K562 (cell line): Measurements from ENCODE around the gene RNU6-9. TPM values are rescaled to one million over a fixed set of nuclear protein-coding genes. Genes with fewer than 3 reads are reported as not detected.

Experiments
- CCAR2 ChIP-seq: fragments of 200-400 bp; formaldehyde crosslinking; IDR thresholded peaks from 2 replicates; pipeline ENCODE4 v1.6.1; 2017; ENCODE audit warnings: mild to moderate bottlenecking, low read depth, low read length
- NBN ChIP-seq: fragments of 450-650 bp; IDR thresholded peaks from 2 replicates; pipeline ENCODE4 v1.6.1; 2016; ENCODE audit warnings: low read depth, mild to moderate bottlenecking
- NRF1 ChIP-seq, 2 experiments: fragments of 450-650 bp; IDR thresholded peaks in 1 of 2; conservative IDR thresholded peaks in 1 of 2; 2 replicates each; pipeline ENCODE4 v1.6.1; 2014; ENCODE audit warnings: mild to moderate bottlenecking in 2 of 2
- PHF21A ChIP-seq: fragments of 450-650 bp; IDR thresholded peaks from 2 replicates; pipeline ENCODE4 v1.6.1; 2017; ENCODE audit warnings: low read depth, borderline replicate concordance
- PHF8 ChIP-seq: fragments of 200-600 bp; sonication (generic); IDR thresholded peaks from 2 replicates; pipeline ENCODE4 v1.6.1; 2012; ENCODE audit warnings: mixed run types, mild to moderate bottlenecking, inconsistent platforms, low read length, moderate library complexity, borderline replicate concordance
- RAD51 ChIP-seq: fragments of 450-650 bp; IDR thresholded peaks from 2 replicates; pipeline ENCODE4 v1.7.1; 2016; ENCODE audit warnings: low read depth, mild to moderate bottlenecking, borderline replicate concordance
- RBFOX2 ChIP-seq: fragments of 200-400 bp; formaldehyde crosslinking; IDR thresholded peaks from 2 replicates; pipeline ENCODE4 v1.6.1; 2017; ENCODE audit warnings: low read depth, mild to moderate bottlenecking, low read length, moderate library complexity
- TAF7 ChIP-seq: fragments of 450-650 bp; IDR thresholded peaks from 2 replicates; pipeline ENCODE4 v1.6.1; 2016; ENCODE audit warnings: missing genetic modification characterization, missing compliant biosample characterization
- ZBTB7A ChIP-seq: IDR thresholded peaks from 2 replicates; pipeline ENCODE4 v1.6.1; 2011; ENCODE audit warnings: low read depth, mild to moderate bottlenecking, low read length, moderate library complexity, borderline replicate concordance; ENCODE audit not compliant: control insufficient read depth
- ZNF23 ChIP-seq: fragments of 250-450 bp; sonication (Bioruptor Pico); IDR thresholded peaks from 2 replicates; pipeline ENCODE4 v1.4.0; 2020; ENCODE audit warnings: mild to moderate bottlenecking
- ZNF586 ChIP-seq: fragments of 450-650 bp; formaldehyde crosslinking; conservative IDR thresholded peaks from 2 replicates; pipeline ENCODE4 v1.4.0; 2020; ENCODE audit warnings: mild to moderate bottlenecking, moderate library complexity
- ZNF778 ChIP-seq: fragments of 450-650 bp; formaldehyde crosslinking; IDR thresholded peaks from 2 replicates; pipeline ENCODE4 v1.4.0; 2020; ENCODE audit warnings: mild to moderate bottlenecking, moderate library complexity
- polyA plus RNA-seq, 8 experiments: library from polyadenylated mRNA; depleted of rRNA in 4 of 8; stranded (reverse) in 5 of 8; unstranded in 3 of 8; fragments of >200 nt; fragmentation: Nextera tagmentation in 2 of 8; fragmentation: Illumina TruSeq in 1 of 8; extraction: Ambion mirVana in 2 of 8; extraction: Trizol in 1 of 8; gene quantifications; 2 replicates each; pipeline versions ENCODE4 v1.2.1 to v1.2.3, GENCODE V29; 2011 to 2014; ENCODE audit warnings: inconsistent platforms in 1 of 8, missing spikeins in 1 of 8
- total RNA-seq, 7 experiments: library from RNA; depleted of rRNA in 6 of 7; stranded (reverse); fragments of >200 nt in 6 of 7; fragmentation: Illumina TruSeq in 2 of 7; extraction: Trizol in 2 of 7; gene quantifications; 2 replicates each; pipeline versions ENCODE4 v1.2.1 to v1.2.3, GENCODE V29; 2011 to 2021; ENCODE audit warnings: low replicate concordance in 1 of 7
- TF ChIP-seq, protein P1 (sequence below): fragments of 450-650 bp; IDR thresholded peaks from 2 replicates; pipeline ENCODE4 v1.6.1; 2018; ENCODE audit not compliant: partially characterized antibody
- TF ChIP-seq, protein P2 (sequence below): sonication (generic); formaldehyde crosslinking; IDR thresholded peaks from 2 replicates; pipeline ENCODE4 v1.8.1; 2023; ENCODE audit warnings: mild to moderate bottlenecking, missing genetic modification reagents

Gene RNU6-9
- total and polyA plus RNA-seq, 9 of the 15 experiments (the other 6 are each of a cell fraction or from before 2014, with no cell fraction given): not detected

DNA sequence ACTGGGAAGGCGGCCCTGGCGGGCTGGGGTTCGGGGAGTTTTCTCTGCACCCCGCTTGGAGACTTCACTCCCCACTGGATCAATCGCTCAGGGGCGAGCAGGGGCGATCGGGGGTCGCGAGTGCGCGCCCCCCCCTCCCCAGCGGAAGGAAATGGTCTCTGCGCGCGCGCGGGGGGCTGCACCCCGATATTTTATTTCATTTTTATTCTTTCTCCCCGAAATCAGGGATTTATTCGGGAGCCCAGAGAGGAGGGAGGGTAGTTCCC, 33.0 kb downstream of the RNU6-9 start (continued):
- TF ChIP-seq ZNF778 (CRISPR knock-in tag) (no peak), NBN (no peak), PHF8 (peak; percentile 23; the same call in 1 of the 2 replicates), CCAR2 (no peak), TAF7 (tag) (no peak), ZBTB7A (peak; percentile 61), ZNF23 (CRISPR knock-in tag) (no peak), NRF1 (conservative IDR thresholded peaks at IDR 0.05 in 1 of 2, IDR thresholded peaks at IDR 0.05 in 1 of 2) (peak; percentile 18 to 26; a peak in 1 of 4 replicates), ZNF586 (CRISPR knock-in tag) (no peak), PHF21A (no peak), RBFOX2 (peak; percentile 63), RAD51 (no peak)
- TF ChIP-seq, protein P1, sequence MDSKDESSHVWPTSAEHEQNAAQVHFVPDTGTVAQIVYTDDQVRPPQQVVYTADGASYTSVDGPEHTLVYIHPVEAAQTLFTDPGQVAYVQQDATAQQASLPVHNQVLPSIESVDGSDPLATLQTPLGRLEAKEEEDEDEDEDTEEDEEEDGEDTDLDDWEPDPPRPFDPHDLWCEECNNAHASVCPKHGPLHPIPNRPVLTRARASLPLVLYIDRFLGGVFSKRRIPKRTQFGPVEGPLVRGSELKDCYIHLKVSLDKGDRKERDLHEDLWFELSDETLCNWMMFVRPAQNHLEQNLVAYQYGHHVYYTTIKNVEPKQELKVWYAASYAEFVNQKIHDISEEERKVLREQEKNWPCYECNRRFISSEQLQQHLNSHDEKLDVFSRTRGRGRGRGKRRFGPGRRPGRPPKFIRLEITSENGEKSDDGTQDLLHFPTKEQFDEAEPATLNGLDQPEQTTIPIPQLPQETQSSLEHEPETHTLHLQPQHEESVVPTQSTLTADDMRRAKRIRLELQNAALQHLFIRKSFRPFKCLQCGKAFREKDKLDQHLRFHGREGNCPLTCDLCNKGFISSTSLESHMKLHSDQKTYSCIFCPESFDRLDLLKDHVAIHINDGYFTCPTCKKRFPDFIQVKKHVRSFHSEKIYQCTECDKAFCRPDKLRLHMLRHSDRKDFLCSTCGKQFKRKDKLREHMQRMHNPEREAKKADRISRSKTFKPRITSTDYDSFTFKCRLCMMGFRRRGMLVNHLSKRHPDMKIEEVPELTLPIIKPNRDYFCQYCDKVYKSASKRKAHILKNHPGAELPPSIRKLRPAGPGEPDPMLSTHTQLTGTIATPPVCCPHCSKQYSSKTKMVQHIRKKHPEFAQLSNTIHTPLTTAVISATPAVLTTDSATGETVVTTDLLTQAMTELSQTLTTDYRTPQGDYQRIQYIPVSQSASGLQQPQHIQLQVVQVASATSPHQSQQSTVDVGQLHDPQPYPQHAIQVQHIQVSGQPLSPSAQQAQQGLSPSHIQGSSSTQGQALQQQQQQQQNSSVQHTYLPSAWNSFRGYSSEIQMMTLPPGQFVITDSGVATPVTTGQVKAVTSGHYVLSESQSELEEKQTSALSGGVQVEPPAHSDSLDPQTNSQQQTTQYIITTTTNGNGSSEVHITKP: peak; percentile 28
- TF ChIP-seq, protein P2, sequence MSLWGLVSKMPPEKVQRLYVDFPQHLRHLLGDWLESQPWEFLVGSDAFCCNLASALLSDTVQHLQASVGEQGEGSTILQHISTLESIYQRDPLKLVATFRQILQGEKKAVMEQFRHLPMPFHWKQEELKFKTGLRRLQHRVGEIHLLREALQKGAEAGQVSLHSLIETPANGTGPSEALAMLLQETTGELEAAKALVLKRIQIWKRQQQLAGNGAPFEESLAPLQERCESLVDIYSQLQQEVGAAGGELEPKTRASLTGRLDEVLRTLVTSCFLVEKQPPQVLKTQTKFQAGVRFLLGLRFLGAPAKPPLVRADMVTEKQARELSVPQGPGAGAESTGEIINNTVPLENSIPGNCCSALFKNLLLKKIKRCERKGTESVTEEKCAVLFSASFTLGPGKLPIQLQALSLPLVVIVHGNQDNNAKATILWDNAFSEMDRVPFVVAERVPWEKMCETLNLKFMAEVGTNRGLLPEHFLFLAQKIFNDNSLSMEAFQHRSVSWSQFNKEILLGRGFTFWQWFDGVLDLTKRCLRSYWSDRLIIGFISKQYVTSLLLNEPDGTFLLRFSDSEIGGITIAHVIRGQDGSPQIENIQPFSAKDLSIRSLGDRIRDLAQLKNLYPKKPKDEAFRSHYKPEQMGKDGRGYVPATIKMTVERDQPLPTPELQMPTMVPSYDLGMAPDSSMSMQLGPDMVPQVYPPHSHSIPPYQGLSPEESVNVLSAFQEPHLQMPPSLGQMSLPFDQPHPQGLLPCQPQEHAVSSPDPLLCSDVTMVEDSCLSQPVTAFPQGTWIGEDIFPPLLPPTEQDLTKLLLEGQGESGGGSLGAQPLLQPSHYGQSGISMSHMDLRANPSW (CRISPR knock-in tag): no peak
